Neural cell (in vitro differentiated cells): Measurements from ENCODE around the gene SLC43A1. TPM values are rescaled to one million over a fixed set of nuclear protein-coding genes. Genes with fewer than 3 reads are reported as not detected.

Experiments used
- H2AFZ ChIP-seq: fragments of 200-600, 300-800 bp; sonication (generic), shearing (Covaris generic); 2 replicates; pipeline ENCODE4 v1.6.0; 2014; ENCODE audit warnings: low read depth, mild to moderate bottlenecking, antibody characterized with exemption, low read length, moderate library complexity
- H3F3A ChIP-seq: fragments of 200-600 bp; shearing (Covaris generic); 2 replicates; pipeline ENCODE4 v1.6.1; 2016; ENCODE audit warnings: mild to moderate bottlenecking, moderate library complexity, mixed read lengths, antibody characterized with exemption, low read length; ENCODE audit not compliant: insufficient read depth, poor library complexity, severe bottlenecking
- H3K27ac ChIP-seq: fragments of 200-600, 300-800 bp; sonication (generic), shearing (Covaris generic); 2 replicates; pipeline ENCODE4 v1.5.1; 2014; ENCODE audit warnings: mild to moderate bottlenecking, low read length, moderate library complexity
- H3K27me3 ChIP-seq: fragments of 300-800, 200-600 bp; sonication (generic), shearing (Covaris generic); 2 replicates; pipeline ENCODE4 v1.6.0; 2014; ENCODE audit warnings: mild to moderate bottlenecking, low read depth, low read length, moderate library complexity; ENCODE audit not compliant: insufficient read depth
- H3K36me3 ChIP-seq: fragments of 300-800, 200-600 bp; sonication (generic), shearing (Covaris generic); 2 replicates; pipeline ENCODE4 v1.5.1; 2014; ENCODE audit warnings: mild to moderate bottlenecking, antibody characterized with exemption, low read length, moderate library complexity; ENCODE audit not compliant: insufficient read depth
- H3K4me2 ChIP-seq: fragments of 300-800, 200-600 bp; sonication (generic), shearing (Covaris generic); 2 replicates; pipeline ENCODE4 v1.6.0; 2014; ENCODE audit warnings: mild to moderate bottlenecking, low read length
- H3K4me3 ChIP-seq: fragments of 300-800, 200-600 bp; sonication (generic), shearing (Covaris generic); 2 replicates; pipeline ENCODE4 v1.5.1; 2014; ENCODE audit warnings: mild to moderate bottlenecking, low read length, moderate library complexity
- H3K79me2 ChIP-seq: fragments of 200-600 bp; shearing (Covaris generic); replicated peaks from 2 replicates; pipeline ENCODE4 v1.6.0; 2014; ENCODE audit warnings: mild to moderate bottlenecking, low read length, moderate library complexity; ENCODE audit not compliant: insufficient read depth
- H3K9ac ChIP-seq: fragments of 300-800, 200-600 bp; sonication (generic), shearing (Covaris generic); 2 replicates; pipeline ENCODE4 v1.6.1; 2016; ENCODE audit warnings: mild to moderate bottlenecking, low read length, mixed read lengths
- H3K9me2 ChIP-seq: fragments of 200-600 bp; shearing (Covaris generic); 2 replicates; pipeline ENCODE4 v1.6.1; 2016; ENCODE audit warnings: mild to moderate bottlenecking, low read length, mixed read lengths; ENCODE audit not compliant: insufficient read depth
- H3K9me3 ChIP-seq: fragments of 200-600, 300-800 bp; sonication (generic), shearing (Covaris generic); 2 replicates; pipeline ENCODE4 v1.6.1; 2016; ENCODE audit warnings: mild to moderate bottlenecking, mixed run types, low read length, moderate library complexity, mixed read lengths
- H4K20me1 ChIP-seq: fragments of 200-600 bp; shearing (Covaris generic); 2 replicates; pipeline ENCODE4 v1.6.1; 2016; ENCODE audit warnings: mild to moderate bottlenecking, mixed run types; ENCODE audit not compliant: insufficient read depth
- EP300 ChIP-seq: fragments of 450-650 bp; conservative IDR thresholded peaks from 2 replicates; pipeline ENCODE4 v1.6.1; 2014; ENCODE audit warnings: antibody characterized with exemption, mild to moderate bottlenecking, moderate library complexity; ENCODE audit not compliant: poor library complexity, severe bottlenecking
- EZH2 ChIP-seq: fragments of 200-600, 300-800 bp; shearing (Covaris generic), sonication (generic); IDR thresholded peaks from 2 replicates; pipeline ENCODE4 v1.6.1; 2014; ENCODE audit warnings: antibody characterized with exemption, low read length, borderline replicate concordance, mild to moderate bottlenecking; ENCODE audit not compliant: insufficient read depth, poor library complexity, severe bottlenecking
- MXI1 ChIP-seq: fragments of 450-650 bp; conservative IDR thresholded peaks from 2 replicates; pipeline ENCODE4 v1.6.1; 2014; ENCODE audit warnings: antibody characterized with exemption, mild to moderate bottlenecking; ENCODE audit not compliant: poor library complexity, severe bottlenecking
- POLR2AphosphoS5 ChIP-seq: IDR thresholded peaks from 2 replicates; pipeline ENCODE4 v1.6.1; 2012
- RAD21 ChIP-seq: fragments of 450-650 bp; conservative IDR thresholded peaks from 2 replicates; pipeline ENCODE4 v1.6.1; 2014; ENCODE audit warnings: antibody characterized with exemption, mild to moderate bottlenecking, moderate library complexity
- REST ChIP-seq: IDR thresholded peaks from 2 replicates; pipeline ENCODE4 v1.6.1; 2012; ENCODE audit warnings: borderline replicate concordance
- SMC3 ChIP-seq: fragments of 450-650 bp; conservative IDR thresholded peaks from 2 replicates; pipeline ENCODE4 v1.6.1; 2014; ENCODE audit warnings: antibody characterized with exemption, mild to moderate bottlenecking, moderate library complexity; ENCODE audit not compliant: poor library complexity
- TAF1 ChIP-seq: IDR thresholded peaks from 2 replicates; pipeline ENCODE4 v1.6.1; 2012; ENCODE audit warnings: low read depth
- polyA plus RNA-seq: library from polyadenylated mRNA; depleted of rRNA; stranded (reverse); fragments of >200 nt; gene quantifications from 2 replicates; pipeline ENCODE4 v1.2.3, GENCODE V29; 2014
- TF ChIP-seq, protein P1 (sequence below): fragments of 450-650 bp; IDR thresholded peaks from 2 replicates; pipeline ENCODE4 v1.5.1; 2014; ENCODE audit warnings: antibody characterized with exemption, mild to moderate bottlenecking, moderate library complexity; ENCODE audit not compliant: poor library complexity, severe bottlenecking

The SLC43A1 gene
- polyA plus RNA-seq, 1 donor from 2014 or later = 3.3 TPM

DNA sequence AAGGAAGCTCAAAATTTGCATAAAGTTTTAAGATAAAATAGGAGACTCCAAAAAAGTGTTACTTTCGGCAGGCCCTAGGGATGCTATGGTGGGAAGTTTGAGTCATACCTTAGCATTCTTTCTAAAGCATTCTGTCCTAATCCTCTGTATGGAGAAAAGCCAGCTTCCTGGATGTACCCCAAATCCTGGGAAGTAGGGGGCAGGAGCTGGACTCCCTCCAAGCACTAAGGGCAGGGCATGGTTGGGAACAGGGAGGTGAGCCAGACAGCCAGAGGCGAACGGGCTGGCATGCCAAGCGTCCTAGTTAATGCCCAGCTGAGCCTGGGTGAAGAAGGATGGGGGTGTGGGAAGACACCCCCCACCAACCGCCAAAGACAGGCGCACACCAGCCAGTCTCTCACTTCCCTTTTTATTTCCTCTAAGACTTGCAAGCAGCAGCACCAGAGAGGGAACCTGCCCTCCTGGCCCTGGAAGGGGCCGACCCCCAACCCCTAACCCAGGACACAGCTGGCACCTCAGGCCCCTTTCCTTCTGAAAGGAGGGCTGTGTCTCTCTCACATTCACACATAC lies 31.3 kb downstream of the SLC43A1 start:
- Histone ChIP-seq H3K79me2 (no peaks in the 10 kb centered on the region), H3K27ac (no peak overlapping the region), H3K9ac (no peak overlapping the region), H3K4me3 (no peak overlapping the region), H3K4me2 (no peak overlapping the region), H3K9me2 (no peaks in the 10 kb centered on the region), H3K9me3 (no peaks in the 10 kb centered on the region), H3F3A (no peaks in the 10 kb centered on the region), H3K27me3 (peaks cover 33% of the 10 kb centered on the region), H4K20me1 (no peaks in the 10 kb centered on the region), H3K36me3 (no peaks in the 10 kb centered on the region), H2AFZ (no peak overlapping the region)
- TF ChIP-seq RAD21 (no peak), MXI1 (no peak), EZH2 (no peak), EP300 (no peak), REST (no peak), POLR2AphosphoS5 (no peak), TAF1 (no peak), SMC3 (no peak)
- TF ChIP-seq, protein P1, sequence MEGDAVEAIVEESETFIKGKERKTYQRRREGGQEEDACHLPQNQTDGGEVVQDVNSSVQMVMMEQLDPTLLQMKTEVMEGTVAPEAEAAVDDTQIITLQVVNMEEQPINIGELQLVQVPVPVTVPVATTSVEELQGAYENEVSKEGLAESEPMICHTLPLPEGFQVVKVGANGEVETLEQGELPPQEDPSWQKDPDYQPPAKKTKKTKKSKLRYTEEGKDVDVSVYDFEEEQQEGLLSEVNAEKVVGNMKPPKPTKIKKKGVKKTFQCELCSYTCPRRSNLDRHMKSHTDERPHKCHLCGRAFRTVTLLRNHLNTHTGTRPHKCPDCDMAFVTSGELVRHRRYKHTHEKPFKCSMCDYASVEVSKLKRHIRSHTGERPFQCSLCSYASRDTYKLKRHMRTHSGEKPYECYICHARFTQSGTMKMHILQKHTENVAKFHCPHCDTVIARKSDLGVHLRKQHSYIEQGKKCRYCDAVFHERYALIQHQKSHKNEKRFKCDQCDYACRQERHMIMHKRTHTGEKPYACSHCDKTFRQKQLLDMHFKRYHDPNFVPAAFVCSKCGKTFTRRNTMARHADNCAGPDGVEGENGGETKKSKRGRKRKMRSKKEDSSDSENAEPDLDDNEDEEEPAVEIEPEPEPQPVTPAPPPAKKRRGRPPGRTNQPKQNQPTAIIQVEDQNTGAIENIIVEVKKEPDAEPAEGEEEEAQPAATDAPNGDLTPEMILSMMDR = no peak

DNA sequence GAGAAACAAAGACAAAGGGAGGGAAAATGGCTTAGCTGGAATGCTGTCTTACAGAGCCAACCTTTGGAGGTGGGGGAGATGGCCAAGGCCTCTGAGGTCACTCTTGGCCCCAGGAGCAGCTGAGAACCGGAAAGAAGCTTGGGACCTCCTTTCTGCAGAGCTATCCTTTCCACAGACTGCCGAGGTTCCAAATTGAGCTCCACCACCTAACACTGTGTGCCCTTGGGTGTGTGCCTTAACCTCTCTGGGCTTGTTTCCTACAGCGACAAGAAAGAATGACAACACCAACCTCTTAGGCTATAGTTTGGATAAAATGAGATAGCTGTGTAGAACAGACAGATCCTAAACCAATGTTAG lies 32.0 kb downstream of the SLC43A1 start:
- H3K9me3 ChIP-seq = no peaks in the 10 kb centered on the region
- no peak for TF ChIP-seq SMC3
- TF ChIP-seq, protein P1 = no peak
- no peak for TF ChIP-seq POLR2AphosphoS5
- no peak for TF ChIP-seq TAF1
- TF ChIP-seq EP300 = no peak
- TF ChIP-seq RAD21 = no peak
- TF ChIP-seq EZH2 = no peak
- TF ChIP-seq MXI1 = no peak
- TF ChIP-seq REST = no peak
- no peak overlapping the region for H3K9ac ChIP-seq
- no peaks in the 10 kb centered on the region for H3K9me2 ChIP-seq
- no peaks in the 10 kb centered on the region for H3K36me3 ChIP-seq
- no peaks in the 10 kb centered on the region for H4K20me1 ChIP-seq
- peak overlapping the region; percentile 75 for H3K4me3 ChIP-seq
- peaks cover 33% of the 10 kb centered on the region for H3K27me3 ChIP-seq
- H2AFZ ChIP-seq = no peak overlapping the region
- H3K4me2 ChIP-seq = peak overlapping the region; percentile 45
- no peaks in the 10 kb centered on the region for H3F3A ChIP-seq
- no peak overlapping the region for H3K27ac ChIP-seq
- no peaks in the 10 kb centered on the region for H3K79me2 ChIP-seq
